Measurements from ENCODE around the gene SYT5.

The SYT5 gene

DNA sequence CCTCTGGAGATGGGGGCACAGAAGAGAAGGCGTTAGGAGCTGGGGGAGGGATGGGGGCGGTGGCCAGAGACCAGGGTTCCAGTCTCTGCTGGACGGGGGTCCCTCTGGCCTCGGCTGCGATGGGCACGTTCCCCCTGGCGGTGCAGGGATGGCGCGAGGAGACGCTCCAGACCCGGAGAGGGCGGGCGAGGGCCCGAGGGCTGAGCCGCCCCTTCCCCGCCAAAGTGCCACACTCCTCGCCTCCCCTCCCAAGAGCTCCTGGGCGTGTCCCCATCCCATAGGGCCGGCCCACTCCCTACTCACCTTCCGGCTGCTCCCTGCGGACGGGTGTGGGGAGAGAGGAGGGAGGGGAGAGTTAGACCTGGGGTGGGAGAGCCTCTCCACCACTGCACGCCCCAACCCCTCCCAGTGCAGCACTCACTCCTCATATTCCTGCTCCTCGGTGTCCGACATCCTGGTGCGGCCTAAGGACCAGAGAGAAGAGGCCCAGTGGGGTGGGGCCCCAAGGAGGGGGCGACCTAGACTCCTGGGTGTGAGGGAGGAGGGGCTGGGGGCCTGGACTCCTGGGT, 33.3 kb downstream of the SYT5 start:
- DNase-seq (ENCODE audit: low read depth) = no peak

DNA sequence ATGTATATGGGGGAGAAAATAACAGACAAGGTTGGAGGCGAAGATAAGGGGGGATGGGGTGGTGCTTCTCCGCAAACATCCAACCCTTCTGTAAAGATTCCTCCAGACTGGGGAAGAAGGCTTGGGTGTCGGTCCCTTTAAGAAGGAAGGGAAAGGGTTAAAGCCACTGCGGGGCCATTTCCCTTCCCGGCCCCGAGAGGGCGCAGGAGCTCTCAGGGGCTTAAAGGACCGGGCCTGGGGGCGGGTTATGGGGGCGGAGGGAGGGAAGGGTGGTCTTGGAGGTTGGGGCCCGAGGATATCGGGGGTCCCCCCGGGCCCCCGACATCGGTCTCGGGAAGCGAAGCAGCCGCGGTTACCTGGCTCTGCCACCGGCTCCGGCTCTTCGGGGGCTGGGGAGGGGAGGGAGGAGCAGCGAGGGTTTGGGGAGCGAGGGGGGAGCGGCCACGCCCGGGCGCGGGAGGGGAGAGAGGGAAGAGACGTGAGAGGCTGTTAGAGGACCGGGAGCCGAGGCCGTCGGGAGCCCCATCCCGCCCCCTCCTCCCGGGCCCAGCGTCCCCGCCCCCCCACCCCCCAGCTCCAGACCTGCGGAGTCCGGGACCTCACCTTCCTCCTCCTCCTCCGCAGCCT, 33.9 kb downstream of the SYT5 start:
- no peak for DNase-seq (ENCODE audit: low read depth)

DNA sequence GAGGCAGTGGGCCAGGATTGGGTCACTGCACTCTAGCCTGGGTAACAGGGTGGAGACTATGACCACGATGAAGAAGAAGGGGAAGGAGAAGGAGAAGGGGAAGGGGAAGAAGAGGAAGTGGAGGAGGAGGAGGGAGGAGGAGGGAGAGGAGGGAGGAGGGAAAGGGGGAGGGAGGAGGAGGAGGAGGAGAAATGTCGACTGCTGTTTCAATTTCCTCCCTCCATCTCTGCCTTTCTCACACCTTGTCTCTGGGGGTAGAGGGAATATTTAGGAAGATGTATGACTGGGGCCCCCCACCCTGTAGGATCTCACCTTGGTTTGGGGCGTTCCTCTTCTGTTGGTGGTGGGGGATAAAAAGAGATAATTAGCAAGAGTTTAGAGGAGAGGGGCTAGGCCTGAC, 34.9 kb downstream of the SYT5 start:
- DNase-seq (ENCODE audit: low read depth) = no peak

DNA sequence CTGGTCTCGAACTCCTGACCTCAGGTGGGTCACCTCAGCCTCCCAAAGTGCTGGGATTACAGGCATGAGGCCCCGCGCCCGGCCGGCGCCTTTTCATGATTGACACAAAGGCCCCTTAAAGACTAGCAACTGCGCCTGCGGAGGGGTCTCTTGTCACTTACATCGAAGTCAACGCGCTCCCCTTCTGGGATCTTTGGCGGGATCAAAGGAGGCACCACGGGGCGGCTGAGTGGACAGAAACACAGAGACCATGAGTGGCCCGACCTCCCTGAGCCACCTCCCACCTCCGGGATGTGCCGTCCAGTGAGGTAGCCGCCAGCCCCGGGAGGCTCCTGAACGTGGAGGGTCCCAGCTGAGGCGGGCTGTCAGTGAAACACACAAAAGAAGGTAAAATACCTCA, 38.4 kb downstream of the SYT5 start:
- no peak for DNase-seq (ENCODE audit: low read depth)

DNA sequence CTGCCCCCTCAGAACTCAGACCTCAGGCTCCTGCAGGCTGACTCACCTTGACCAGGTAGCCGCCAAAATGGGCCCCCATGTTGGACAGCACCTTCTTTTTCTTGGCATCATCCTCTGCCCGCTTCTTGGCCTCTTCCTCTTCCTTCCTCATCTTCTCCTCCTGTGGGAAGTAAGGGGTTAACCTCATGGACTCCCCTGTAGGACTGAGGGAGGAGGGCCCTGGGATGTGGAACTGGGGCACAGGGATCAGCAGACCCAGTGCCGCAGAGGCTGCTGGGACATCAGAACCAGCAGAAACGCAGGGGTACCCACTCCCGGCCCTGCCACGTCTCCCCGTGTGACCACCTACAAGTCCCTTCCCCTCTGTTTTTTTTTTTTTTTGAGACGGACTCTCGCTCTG, 42.2 kb downstream of the SYT5 start:
- no peak for DNase-seq (ENCODE audit: low read depth)

DNA sequence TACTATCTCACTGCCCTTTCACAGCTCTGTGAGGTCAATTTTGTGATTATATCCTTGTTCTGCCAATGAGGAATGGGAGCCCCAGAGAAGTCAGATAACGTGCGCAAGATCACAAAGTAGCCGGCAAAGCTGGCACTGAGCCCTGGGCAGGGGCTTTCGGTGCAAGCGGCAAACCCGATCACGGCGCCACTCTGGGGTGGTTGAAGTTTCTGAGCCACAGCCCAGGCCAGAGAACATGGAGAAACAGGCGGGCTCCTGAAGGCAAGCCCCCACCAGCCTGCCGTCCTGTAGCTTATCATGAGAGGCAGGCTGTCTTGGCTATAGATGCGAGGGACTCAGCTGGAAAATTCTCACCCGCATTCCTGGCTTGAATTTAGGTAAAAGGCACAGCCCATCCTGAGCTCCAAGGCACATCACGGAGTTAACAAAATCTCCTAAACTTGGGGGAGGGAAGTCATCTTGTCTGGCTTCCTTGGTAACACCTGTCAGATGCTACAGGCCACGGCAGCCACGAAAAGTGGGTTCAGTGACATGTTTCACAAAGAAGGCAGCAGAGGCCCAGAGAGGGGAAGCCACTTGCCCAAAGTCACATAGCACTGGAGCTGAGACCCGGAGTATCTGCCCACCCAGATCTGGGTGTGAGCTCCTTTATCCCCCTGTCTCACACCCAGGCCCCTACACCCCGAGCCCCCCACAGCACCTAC, 43.5 kb downstream of the SYT5 start:
- no peak for DNase-seq (ENCODE audit: low read depth)

DNA sequence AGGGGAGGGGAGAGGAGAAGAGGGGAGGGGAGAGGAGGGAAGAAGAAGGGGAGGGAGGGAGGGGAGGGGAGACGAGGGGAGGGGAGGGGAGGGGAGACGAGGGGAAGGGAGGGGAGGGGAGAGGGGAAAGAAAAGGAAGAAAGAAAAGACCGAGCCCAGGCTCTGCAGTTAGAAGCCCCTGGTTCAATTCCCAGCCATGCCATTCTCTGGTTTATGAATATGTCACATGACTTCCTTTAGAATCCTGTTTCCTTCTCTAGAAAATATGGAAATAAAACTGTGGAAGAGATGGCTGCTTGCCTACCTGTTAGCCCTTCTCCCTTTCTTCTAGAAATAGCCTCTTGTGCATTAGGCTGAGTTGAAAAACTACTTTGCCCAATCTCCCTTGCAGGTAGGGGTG, 45.4 kb downstream of the SYT5 start:
- no peak for DNase-seq (ENCODE audit: low read depth)

DNA sequence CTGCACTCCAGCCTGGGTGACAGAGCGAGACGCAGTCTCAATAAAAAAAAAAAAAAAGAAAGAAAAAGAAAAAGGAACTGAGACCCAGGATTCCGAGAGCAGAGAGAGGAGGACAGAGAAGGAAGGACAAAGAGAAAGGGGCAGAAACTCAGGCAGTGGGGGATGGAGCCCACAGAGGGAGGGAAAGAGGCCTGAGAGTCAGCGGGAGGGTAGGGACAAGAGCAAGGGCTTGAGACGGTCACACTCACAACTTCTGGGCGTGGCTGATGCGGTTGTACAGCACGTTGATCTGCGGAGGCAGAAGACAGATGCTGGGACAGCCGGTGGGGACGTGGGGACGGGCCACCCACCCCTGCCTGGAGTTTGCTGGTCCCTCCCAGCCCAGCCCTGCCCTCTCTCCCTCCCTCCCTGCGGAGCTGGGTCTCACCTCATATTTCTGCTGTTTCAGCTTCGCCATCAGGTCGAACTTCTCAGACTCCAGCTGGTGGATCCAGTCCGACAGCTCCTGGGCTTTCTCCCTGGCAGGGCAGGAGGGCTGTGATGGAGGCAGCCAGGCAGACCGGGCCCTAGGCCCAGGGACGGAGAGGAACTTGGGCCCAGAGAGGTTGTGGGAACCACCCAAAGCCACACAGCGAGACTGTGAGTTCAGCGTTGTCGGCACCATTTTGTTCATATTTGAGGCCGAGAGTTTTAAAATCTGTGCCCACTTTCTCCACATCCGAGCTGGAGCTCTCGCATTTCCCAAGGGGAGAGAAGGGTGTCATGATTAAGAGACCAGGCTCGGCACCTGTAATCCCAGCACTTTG, 46.2 kb downstream of the SYT5 start:
- no peak for DNase-seq (ENCODE audit: low read depth)

DNA sequence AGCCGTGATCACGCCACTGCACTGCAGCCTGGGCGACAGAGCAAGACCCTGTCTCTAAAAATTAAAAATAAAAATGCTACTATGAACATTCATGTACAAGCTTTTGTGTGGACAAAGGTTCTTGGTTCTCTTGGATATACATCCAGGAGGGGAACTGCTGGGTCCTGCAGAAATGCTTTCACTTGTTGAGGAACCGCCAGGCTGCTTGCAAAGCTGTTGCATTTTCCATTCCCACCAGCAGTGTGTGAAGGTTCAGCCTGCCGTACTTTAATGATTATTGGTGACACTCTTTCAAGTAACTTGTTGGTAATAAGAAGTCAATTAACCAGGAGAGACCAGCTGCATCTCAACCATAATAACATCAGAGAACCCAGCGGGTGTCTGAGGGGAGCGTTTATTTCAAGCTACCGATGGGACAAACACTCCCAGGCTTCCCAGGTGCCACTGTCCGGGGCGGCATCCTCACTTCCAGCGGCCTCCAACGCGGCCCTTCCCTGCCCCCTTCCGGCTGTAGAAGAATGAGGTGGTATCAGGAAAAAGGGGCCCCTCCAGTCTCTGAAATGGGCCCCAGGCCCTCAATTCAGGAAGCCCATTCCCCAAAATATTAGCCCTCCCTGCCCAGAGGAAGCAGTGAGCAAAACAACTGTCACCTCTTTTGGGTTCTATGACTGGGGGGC, 47.5 kb downstream of the SYT5 start:
- DNase-seq (ENCODE audit: low read depth) = no peak

DNA sequence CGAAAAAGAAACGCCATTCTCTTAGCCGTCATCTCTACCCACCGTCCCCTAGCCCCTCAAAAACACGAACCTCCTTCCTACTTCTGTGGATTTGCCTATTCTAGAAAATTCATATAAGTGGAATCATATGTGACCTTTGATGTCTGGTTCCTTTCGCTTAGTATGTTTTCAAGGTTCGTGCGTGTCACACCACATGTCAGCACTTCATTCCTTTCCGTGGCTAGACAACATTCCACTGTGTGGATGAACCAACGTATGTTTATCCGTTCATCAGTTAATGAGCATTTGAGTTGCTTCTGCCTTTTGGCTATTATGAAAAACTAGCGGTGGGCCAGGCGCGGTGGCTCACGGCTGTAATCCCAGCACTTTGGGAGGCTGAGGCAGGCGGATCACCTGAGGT, 48.7 kb downstream of the SYT5 start:
- DNase-seq (ENCODE audit: low read depth) = no peak
